ENCODE data around the gene SFXN4.

Gene SFXN4

DNA sequence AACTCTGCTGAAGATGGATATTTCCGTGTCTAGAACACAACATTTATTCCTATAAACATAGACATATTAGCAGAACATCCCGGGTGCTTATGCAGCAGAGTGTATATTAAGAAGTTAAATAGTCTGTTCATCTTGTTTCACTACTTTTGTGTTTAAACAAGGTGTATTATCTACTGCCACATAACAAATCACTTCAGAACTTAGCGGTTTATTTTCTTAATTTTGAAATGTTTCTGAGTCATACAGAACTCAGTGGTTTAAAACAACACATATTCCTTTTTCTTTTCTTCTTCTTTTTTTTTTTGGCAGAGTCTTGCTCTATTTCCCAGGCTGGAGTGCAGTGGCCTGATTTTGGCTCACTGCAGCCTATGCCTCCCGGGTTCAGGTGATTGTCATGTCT is 35.8 kb downstream of the SFXN4 start:
- TF ChIP-seq CTCF (IDR thresholded peaks at IDR 0.05): no peak
- peaks cover 38 to 87% (median 68%) of the 10 kb centered on the region in 3 donors for H3K36me3 ChIP-seq
- no peak overlapping the region for H3K4me3 ChIP-seq
- intact Hi-C loops (cut with DNase I; ENCODE audit: low total_unique reads): no loop called here
- no peak for DNase-seq
- no peaks in the 10 kb centered on the region for H3K4me1 ChIP-seq
- H3K27me3 ChIP-seq: no peaks in the 10 kb centered on the region
- H3K9me3 ChIP-seq: no peaks in the 10 kb centered on the region
- H3K27ac ChIP-seq: no peak overlapping the region

GRCh38 chr10:119125942-119126341 is 39.6 kb downstream of the SFXN4 start:
- Histone ChIP-seq H3K27ac (no peak overlapping the region), H3K9me3 (no peaks in the 10 kb centered on the region), H3K36me3 (peaks cover 39 to 97% (median 80%) of the 10 kb centered on the region in 3 donors), H3K4me3 (no peak overlapping the region), H3K27me3 (no peaks in the 10 kb centered on the region), H3K4me1 (no peaks in the 10 kb centered on the region)
- DNase-seq: no peak
- intact Hi-C loops (cut with DNase I; ENCODE audit: low total_unique reads): no loop called here
- TF ChIP-seq CTCF (IDR thresholded peaks at IDR 0.05): no peak

DNA sequence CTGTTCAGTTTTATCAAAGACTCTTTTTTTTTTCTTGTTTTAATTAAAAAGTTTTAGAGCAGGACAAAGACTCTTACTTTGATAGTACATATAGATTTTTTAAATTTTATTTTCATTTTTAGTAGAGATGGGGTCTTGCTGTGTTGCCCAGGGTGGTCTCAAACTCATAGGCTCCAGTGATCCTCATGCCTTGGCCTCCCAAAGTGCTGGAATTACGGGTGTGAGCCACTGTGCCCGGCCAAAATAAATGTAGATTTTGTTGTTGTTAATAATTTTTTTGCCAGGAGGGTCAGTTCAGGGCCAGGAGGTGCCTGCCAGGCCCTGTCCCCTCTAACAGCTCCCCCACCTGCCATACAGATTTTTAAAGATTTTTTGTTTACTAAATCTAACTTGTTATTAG is 44.6 kb downstream of the SFXN4 start:
- no peak for TF ChIP-seq CTCF (IDR thresholded peaks at IDR 0.05)
- Histone ChIP-seq H3K36me3 (peaks cover 46 to 89% (median 72%) of the 10 kb centered on the region in 3 donors), H3K27ac (no peak overlapping the region), H3K4me1 (no peaks in the 10 kb centered on the region), H3K9me3 (no peaks in the 10 kb centered on the region), H3K27me3 (no peaks in the 10 kb centered on the region), H3K4me3 (no peak overlapping the region)
- no peak for DNase-seq
- intact Hi-C loops (cut with DNase I; ENCODE audit: low total_unique reads): no loop called here

DNA sequence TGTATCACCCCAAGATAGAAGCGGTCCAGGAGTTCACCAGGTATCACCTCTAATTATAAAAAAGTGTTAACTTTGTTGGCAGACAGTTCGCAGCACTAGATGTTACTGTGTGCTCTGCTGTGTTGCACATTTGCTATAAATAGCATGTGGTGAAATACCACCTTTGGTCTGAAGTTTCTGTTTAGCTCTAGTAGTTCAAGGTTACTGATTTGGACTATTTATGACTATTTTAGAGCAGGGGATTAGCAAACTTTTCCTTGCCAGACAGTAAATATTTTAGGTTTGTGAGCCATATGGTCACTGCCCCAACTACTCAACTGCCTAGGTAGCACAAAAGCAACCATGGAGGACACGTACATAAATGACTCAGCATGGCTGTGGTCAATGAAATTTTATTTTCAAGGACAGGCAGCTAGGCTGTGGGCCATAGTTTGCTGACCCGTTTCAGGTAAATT is 45.1 kb downstream of the SFXN4 start:
- Histone ChIP-seq H3K4me3 (no peak overlapping the region), H3K27me3 (no peaks in the 10 kb centered on the region), H3K27ac (no peak overlapping the region), H3K9me3 (no peaks in the 10 kb centered on the region), H3K4me1 (no peaks in the 10 kb centered on the region), H3K36me3 (peaks cover 43 to 85% (median 69%) of the 10 kb centered on the region in 3 donors)
- no peak for DNase-seq
- TF ChIP-seq CTCF (IDR thresholded peaks at IDR 0.05): no peak
- intact Hi-C loops (cut with DNase I; ENCODE audit: low total_unique reads): no loop called here

- Histone ChIP-seq H3K4me1 (no peaks in the 10 kb centered on the region), H3K36me3 (peaks cover 40 to 80% (median 63%) of the 10 kb centered on the region in 3 donors), H3K4me3 (no peak overlapping the region), H3K9me3 (no peaks in the 10 kb centered on the region), H3K27me3 (no peaks in the 10 kb centered on the region), H3K27ac (no peak overlapping the region)
- no peak for TF ChIP-seq CTCF (IDR thresholded peaks at IDR 0.05)
- intact Hi-C loops (cut with DNase I; ENCODE audit: low total_unique reads): no loop called here
- DNase-seq: no peak
Observed at GRCh38 chr10:119119400-119119799, 46.1 kb downstream of the SFXN4 start.

- intact Hi-C loops (cut with DNase I; ENCODE audit: low total_unique reads): no loop called here
- H3K27me3 ChIP-seq: no peaks in the 10 kb centered on the region
- peaks cover 39 to 80% (median 58%) of the 10 kb centered on the region in 3 donors for H3K36me3 ChIP-seq
- H3K4me3 ChIP-seq: no peak overlapping the region
- H3K9me3 ChIP-seq: no peaks in the 10 kb centered on the region
- no peak for TF ChIP-seq CTCF (IDR thresholded peaks at IDR 0.05)
- H3K4me1 ChIP-seq: no peaks in the 10 kb centered on the region
- no peak overlapping the region for H3K27ac ChIP-seq
- DNase-seq: no peak
Observed at GRCh38 chr10:119118231-119118630, 47.3 kb downstream of the SFXN4 start.

Data from tibial artery (tissue), 4 donors.